ENCODE measurements around the gene WWP2. TPM values are rescaled to one million over a fixed set of nuclear protein-coding genes. Genes with fewer than 3 reads are reported as not detected.

Gene WWP2
- total RNA-seq, 1 experiment from 2014 or later, result 40.2 TPM

DNA sequence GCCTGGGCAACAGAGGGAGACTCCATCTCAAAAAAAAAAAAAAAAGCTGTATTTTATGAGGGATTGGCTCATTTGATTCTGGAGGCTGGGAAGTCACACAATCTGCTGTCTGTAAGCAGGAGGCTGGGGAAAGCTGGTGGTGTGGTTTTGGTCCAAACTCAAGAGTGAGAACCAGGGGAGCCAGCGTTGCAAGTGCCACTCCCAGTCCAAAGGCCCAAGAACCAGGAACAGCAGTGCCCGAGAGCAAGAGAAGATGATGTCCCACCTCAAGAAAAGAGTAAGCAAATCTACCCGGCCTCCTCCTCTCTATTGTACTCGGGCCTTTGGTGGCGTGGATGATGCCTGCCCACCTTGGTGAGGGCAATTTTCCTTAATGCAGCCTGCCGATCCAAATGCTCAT is 30.0 kb upstream of the WWP2 start:
- Histone ChIP-seq H3K79me2 (ENCODE audit: insufficient read depth, low read length) (no peaks in the 10 kb centered on the region), H3K23me2 (ENCODE audit: insufficient read length, low read depth, low read length, poor library complexity, severe bottlenecking) (peaks cover under 1% of the 10 kb centered on the region), H2BK15ac (ENCODE audit: low read depth, low read length) (no peak overlapping the region), H3K79me1 (ENCODE audit: insufficient read depth, low read depth, low read length, poor library complexity, severe bottlenecking) (no peaks in the 10 kb centered on the region), H3K56ac (ENCODE audit: insufficient read length, low read depth, low read length) (no peak overlapping the region), H4K8ac (replicated peaks; ENCODE audit: insufficient read length, low read depth, low read length) (no peak overlapping the region), H3K14ac (ENCODE audit: insufficient read depth, low read length) (no peak overlapping the region), H2BK5ac (ENCODE audit: insufficient read length, low read length) (no peak overlapping the region), H3K9me3 (ENCODE audit: control insufficient read depth, low read depth, low read length) (no peaks in the 10 kb centered on the region), H4K5ac (ENCODE audit: insufficient read length, low read depth, low read length) (no peak overlapping the region), H3K18ac (ENCODE audit: insufficient read length, low read depth, low read length) (no peak overlapping the region), H3K9ac (ENCODE audit: extremely low read depth, insufficient read length, low read length) (no peak overlapping the region), H3K27me3 (ENCODE audit: insufficient read depth, low read length) (no peaks in the 10 kb centered on the region), H2BK120ac (ENCODE audit: low read depth, low read length, poor library complexity, severe bottlenecking) (no peak overlapping the region), H3K27ac (ENCODE audit: insufficient read length, low read depth, low read length) (no peak overlapping the region), H4K20me1 (ENCODE audit: control insufficient read depth, insufficient read depth, insufficient read length) (no peaks in the 10 kb centered on the region), H2AFZ (ENCODE audit: low read length) (no peak overlapping the region), H2AK5ac (ENCODE audit: insufficient read length, low read length) (no peak overlapping the region), H3K4me2 (ENCODE audit: insufficient read depth, insufficient read length, low read length) (no peak overlapping the region), H3K23ac (ENCODE audit: insufficient read length, low read depth, low read length) (no peak overlapping the region), H3K4me1 (ENCODE audit: insufficient read depth, low read length) (no peaks in the 10 kb centered on the region), H2BK20ac (ENCODE audit: low read depth, low read length, poor library complexity, severe bottlenecking) (no peak overlapping the region), H3T11ph (ENCODE audit: low read length) (no peak overlapping the region), H4K91ac (ENCODE audit: insufficient read length, low read depth, low read length) (no peak overlapping the region), H2BK12ac (ENCODE audit: insufficient read length, low read depth, low read length) (no peak overlapping the region), H3K4ac (ENCODE audit: low read depth, low read length) (no peak overlapping the region)
- Mint-ChIP-seq H3K4me1 (peaks cover 12 to 19% of the 10 kb centered on the region in 2 experiments), H3K27me3 (ENCODE audit: low read depth) (no peaks in the 10 kb centered on the region), H3K27ac (peak overlapping the region in 1 of 3 experiments; percentile 9; a peak in 1 of 7 replicates), H3K36me3 (ENCODE audit: insufficient read depth in 1 of 3, low read depth in 3 of 3) (peaks cover 0 to 2% (median 0%) of the 10 kb centered on the region in 3 experiments; a peak in 1 of 7 replicates), H3K4me3 (no peak overlapping the region), H3K9me3 (no peaks in the 10 kb centered on the region)
- WGBS (ENCODE audit: extremely low coverage, insufficient read length, low lambda C conversion rate), result no CpG with 5 or more reads among the region's 6 CpGs
- DNase-seq, result no peak
- no peak for TF ChIP-seq CTCF (conservative IDR thresholded peaks at IDR 0.05)

Measured in H9 (cell line).